GM12874 (cell line): ENCODE results near the gene ASB10.

Experiments used
- TF ChIP-seq, protein P1 (sequence below): IDR thresholded peaks from 2 replicates; pipeline ENCODE4 v1.5.1; 2011; ENCODE audit warnings: low read depth, mild to moderate bottlenecking, control low read depth, low read length, moderate library complexity; ENCODE audit not compliant: insufficient read depth

ASB10 gene

DNA sequence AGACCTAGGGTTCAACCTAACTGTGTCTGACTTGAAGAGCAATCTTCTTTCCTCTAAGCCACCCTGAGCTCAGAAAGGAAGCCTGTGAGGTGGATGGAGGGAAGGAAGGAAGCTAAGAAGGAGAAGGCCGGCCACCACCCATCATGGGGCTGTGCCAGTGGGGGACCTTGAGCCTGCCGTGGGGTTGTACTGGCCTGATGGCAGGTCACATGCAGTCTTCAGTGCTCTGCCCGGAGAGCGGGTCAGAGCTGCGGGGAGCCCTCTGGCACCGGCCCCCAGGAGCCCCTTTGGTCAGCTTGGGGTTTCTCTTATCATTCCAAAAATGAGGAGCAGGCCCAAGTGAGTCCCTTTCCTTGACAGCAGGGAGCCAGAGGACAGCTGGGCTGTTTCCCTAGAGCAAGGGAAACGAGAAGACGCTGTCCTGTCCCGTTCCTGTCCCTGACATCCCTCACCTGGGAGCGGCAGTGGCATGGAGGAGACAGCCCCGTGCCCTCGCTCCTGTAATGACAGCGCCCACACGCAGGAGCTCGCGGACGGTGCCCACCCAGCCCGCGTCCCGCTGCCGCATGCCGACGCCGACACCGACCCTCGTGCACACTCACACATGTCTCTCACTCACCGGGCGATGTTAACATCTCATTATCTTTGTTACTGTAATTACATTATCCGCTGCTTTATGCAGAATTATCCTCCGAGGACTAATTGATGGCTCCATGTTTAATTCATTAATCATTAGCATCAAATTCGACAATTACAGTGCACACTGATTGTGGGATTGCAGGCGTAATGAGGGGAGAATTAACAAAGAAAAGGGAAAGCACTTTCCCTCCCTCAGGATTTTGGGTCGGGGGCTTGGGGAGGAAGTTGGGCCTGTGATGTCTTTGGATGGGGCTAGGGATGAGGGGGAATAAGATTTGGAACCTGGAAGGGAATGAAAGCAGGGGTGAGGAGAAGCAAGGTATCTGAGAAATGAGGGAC lies 50.9 kb downstream of the ASB10 start:
- TF ChIP-seq, protein P1, sequence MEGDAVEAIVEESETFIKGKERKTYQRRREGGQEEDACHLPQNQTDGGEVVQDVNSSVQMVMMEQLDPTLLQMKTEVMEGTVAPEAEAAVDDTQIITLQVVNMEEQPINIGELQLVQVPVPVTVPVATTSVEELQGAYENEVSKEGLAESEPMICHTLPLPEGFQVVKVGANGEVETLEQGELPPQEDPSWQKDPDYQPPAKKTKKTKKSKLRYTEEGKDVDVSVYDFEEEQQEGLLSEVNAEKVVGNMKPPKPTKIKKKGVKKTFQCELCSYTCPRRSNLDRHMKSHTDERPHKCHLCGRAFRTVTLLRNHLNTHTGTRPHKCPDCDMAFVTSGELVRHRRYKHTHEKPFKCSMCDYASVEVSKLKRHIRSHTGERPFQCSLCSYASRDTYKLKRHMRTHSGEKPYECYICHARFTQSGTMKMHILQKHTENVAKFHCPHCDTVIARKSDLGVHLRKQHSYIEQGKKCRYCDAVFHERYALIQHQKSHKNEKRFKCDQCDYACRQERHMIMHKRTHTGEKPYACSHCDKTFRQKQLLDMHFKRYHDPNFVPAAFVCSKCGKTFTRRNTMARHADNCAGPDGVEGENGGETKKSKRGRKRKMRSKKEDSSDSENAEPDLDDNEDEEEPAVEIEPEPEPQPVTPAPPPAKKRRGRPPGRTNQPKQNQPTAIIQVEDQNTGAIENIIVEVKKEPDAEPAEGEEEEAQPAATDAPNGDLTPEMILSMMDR: no peak

DNA sequence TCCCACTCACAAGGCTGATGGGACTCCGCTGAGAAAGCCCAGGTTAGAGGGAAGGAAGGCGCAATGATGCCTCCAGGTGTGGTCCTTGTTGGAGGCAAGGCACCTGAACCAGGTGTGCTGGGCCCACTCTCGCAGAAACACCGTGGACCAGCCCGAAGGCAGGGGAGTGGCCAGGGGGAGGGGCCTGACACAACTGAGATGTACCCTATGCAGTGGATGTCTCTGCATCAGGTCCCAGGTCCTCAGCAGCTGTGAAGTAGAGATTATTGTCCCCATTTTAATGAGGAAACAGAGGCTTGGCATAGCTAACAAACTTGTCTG lies 51.6 kb downstream of the ASB10 start:
- TF ChIP-seq, protein P1: no peak

DNA sequence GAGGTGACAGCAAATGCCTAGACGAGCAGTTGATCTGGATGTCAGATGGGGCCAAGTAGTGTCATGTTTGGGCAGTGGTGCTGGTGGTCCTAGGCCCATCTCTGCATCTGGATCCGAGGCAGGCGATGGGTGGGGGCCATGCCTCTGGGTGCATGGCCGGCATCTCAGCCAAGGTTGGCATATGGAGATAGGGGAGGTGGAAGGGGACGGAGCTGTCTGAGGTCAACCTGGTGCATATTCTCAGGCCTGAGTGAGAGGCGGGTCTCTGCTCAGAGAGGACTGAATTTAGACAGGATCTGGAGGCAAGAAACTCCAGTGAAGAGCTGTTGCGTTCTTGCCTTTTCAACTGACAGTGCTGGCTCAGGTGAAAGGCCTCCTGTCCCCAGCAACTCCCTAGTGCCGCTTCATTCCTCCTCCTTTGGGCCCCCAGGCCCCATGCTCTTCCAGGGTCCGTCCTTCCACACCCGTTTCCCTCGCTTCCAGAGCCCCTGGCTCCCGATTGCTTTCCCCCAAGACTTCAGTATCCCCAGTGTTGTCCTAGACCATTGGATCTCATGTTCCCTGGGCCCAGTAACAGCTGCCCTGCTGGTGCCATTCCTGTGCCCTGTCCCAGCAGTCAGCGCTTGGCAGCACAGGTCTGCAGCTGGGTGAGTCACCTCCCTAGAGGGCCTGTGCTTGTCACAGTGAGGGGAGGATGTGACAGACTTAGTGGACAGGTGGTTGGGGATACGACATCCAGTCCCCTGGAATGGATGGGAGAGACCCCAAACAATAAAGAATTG lies 52.1 kb downstream of the ASB10 start:
- TF ChIP-seq, protein P1: no peak

DNA sequence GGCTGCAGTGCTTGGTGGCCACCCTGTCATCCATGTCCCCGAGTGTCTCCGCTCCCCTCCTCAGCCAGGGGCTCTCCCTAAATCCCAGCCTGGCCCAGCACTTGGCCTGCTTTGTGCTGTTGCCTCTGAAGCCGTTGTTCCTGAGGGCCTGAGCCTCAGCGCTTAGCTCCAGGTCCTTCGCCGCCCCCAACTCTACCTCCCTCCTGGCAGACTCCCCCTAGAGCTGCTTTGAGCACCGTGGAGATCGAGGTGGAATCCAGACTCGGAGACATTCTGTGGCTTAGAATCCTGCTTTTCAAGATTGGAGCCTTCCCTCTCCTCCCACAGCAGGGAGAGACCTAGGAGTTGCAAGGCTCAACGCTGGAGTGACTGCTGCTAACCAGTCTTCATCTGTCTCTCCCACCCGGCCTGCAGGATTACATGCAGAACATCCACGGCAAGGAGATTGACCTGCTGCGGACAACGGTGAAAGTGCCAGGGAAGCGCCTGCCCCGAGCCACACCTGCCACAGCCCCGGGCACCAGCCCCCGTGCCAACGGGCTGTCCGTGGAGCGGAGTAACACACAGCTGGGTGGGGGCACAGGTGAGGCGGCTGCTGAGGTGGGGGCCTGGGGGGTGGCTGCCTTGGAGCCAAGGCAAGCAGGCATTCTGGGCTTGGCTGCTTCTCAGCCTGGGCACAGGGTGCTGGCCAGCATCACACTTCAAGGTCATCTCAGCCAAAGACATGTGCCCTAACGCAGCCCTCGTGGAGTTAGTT lies 52.9 kb downstream of the ASB10 start:
- TF ChIP-seq, protein P1: no peak

- TF ChIP-seq, protein P1: no peak
Observed at GRCh38 chr7:151133266-151133985, 53.6 kb downstream of the ASB10 start.

GRCh38 chr7:151132461-151133205 lies 54.4 kb downstream of the ASB10 start:
- TF ChIP-seq, protein P1: no peak
